NK-92 (cell line): ENCODE data around the gene HEXIM2.
A peak's percentile ranks its signal among the peaks of the same experiment; 100 is the strongest.
"Not testable (repeated sequence)": the region's sequence is repeated elsewhere in the genome, so short reads cannot be mapped to it uniquely, and the experiment has no call there.

Source experiments
- DNase-seq: peaks from one replicate; lab custom pipeline; 2025; ENCODE audit not compliant: unreplicated experiment; lab: John Stamatoyannopoulos, UW

HEXIM2 gene

GRCh38 chr17:45161288-45162024 is at the start of gene HEXIM2:
Gene HEXIM2, plus strand, starts transcription at chr17:45161875. Its CDS starts 919 bp downstream, at chr17:45162794.
- peak; percentile 91 for DNase-seq

GRCh38 chr17:45112559-45113423 is 48.9 kb upstream of the HEXIM2 start:
- DNase-seq: no peak

- DNase-seq: no peak
Observed at GRCh38 chr17:45113424-45113754, 48.3 kb upstream of the HEXIM2 start.

GRCh38 chr17:45114117-45114932 is 47.4 kb upstream of the HEXIM2 start:
- no peak for DNase-seq

- no peak for DNase-seq
Observed at GRCh38 chr17:45115015-45115625, 46.6 kb upstream of the HEXIM2 start.

- DNase-seq: no peak
Observed at GRCh38 chr17:45115871-45116270, 45.8 kb upstream of the HEXIM2 start.

GRCh38 chr17:45116434-45117016 is 45.1 kb upstream of the HEXIM2 start:
- DNase-seq: no peak

GRCh38 chr17:45117334-45117733 is 44.3 kb upstream of the HEXIM2 start:
- DNase-seq: no peak

- DNase-seq: no peak
Observed at GRCh38 chr17:45117848-45118646, 43.6 kb upstream of the HEXIM2 start.

- no peak for DNase-seq
Observed at GRCh38 chr17:45118691-45119090, 43.0 kb upstream of the HEXIM2 start.

- DNase-seq: no peak
Observed at GRCh38 chr17:45119964-45120363, 41.7 kb upstream of the HEXIM2 start.

GRCh38 chr17:45120558-45120957 is 41.1 kb upstream of the HEXIM2 start:
- no peak for DNase-seq

GRCh38 chr17:45121055-45121454 is 40.6 kb upstream of the HEXIM2 start:
- DNase-seq: no peak

GRCh38 chr17:45123076-45123770 is 38.5 kb upstream of the HEXIM2 start:
- DNase-seq: no peak

GRCh38 chr17:45123930-45124796 is 37.5 kb upstream of the HEXIM2 start:
- DNase-seq: no peak

GRCh38 chr17:45124797-45125122 is 36.9 kb upstream of the HEXIM2 start:
- not testable (repeated sequence) for DNase-seq

- no peak for DNase-seq
Observed at GRCh38 chr17:45125509-45125908, 36.2 kb upstream of the HEXIM2 start.

GRCh38 chr17:45127207-45127547 is 34.5 kb upstream of the HEXIM2 start:
- no peak for DNase-seq
